HG03354 (cell line): Measurements from ENCODE around the gene MOB3B.
"Not testable (repeated sequence)": the region's sequence is repeated elsewhere in the genome, so short reads cannot be mapped to it uniquely, and the experiment has no call there.

Experiments used
- ATAC-seq: cut with Tn5 transposase; IDR thresholded peaks from one replicate; pipeline ENCODE4 v1.9.1; 2021; ENCODE audit warnings: mild to moderate bottlenecking; ENCODE audit not compliant: unreplicated experiment, poor library complexity, severe bottlenecking

MOB3B gene

DNA sequence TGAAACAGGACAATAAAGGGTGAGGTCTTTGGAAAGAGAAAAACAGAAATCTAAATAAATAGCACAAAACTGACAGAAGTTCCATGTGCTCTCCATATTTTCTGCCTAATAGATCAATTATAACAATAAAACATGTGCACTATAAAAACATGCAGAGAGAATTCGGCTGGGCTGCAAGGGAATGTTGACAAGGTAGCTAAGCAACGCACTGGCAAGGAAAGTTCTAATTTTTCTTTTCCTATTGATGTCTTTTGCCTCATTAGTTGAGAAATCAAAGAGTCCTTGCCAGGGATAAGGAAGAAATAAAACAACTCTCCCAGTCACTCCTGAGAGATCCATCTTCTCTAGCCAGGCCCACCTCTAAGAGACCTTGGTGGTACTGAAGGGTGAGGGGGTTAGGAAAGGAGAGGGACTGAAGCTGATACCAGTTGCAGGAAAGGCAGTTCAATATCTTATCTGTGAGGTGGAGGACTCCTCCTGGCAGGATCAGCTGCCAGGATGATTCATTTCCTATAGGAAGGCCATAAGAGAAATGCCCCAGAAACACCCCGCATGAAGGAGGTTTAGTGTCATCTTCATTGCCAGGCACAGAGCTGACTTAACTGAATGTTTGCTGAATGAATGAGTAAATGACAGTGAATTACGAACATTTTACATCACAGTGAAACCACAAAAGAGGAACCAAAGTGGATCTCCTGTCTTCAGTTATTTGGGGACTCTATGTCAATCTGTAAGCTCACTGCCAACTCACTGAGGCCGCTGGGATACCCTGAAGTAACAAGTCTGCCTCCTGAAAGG lies 69.2 kb downstream of the MOB3B start:
- ATAC-seq, result peak; percentile 91

DNA sequence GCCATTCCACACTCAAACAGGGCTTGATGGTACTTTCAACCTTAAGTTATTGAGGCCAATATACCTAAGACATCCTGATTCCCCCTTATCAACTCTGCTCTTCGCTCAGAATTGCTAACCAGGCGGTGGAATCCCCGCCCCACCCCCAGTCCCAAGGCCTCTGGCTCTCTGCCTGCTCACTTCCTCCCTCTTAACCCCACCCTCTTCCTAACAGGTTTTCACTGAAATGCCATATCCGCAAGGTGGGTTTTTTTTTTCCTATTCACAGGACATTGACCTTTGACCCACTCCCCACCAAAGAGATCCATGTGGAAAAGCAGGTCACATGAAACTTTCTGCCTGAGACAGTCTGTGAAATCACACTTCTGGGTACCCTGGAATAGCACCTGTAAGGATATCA lies 72.2 kb downstream of the MOB3B start:
- no peak for ATAC-seq

DNA sequence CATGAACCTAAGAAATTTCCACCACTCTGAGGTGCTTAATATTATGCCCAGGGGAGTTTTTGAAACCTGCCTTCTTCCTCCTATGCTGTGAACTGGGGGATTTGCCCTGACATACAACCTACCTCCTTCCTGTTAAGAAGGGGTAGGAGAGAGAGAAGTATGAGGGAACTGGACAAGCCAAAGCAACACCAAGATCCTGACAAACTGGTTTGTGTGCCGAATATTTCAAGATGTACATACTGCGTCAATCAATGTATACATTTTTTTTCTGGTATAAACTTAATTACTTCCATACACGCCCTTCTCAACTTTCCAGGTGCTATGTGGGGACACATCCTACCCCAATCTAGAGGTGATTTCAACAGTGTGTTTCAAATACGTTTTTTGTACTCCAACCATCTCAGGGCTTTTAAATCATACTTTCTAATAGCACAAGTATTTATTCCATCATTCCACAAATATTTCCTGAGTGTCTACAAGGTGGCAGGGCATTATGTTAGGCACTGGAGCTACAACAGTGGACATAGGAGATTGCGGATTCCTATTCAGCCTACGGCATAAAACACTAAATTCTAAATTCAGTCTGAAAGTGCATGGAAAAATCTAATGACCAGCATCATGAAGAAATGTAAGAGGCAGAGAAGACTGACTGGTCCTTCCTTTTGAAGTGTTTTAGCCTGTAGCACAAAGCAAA lies 75.6 kb downstream of the MOB3B start:
- no peak for ATAC-seq

DNA sequence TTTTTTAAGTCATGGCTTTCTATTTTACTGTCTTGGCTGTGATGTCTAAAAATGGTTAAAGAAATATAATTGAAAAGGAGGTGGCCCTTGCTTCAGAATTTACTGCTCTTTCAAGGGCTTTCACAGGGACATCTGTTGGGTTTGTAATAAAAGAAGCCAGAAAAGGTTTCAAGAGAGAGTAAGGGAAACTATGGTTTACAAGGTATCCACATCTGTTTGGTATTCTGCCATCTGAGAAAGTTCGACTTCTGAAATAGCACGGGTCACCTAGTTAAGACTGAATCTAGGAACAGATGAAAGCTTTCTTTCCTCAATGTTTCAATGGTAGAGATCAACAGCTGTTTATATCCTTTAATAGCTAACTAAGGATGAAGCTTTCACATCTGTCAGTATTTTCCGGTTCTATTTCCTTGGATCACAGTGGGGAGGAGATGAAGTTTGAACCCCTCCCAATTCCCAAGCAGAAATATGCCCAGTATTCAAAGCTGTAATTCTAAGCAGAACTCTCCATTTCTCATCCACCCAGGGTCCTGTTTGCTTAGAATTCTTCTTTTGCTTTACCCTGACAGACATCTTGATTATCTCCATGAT lies 78.3 kb downstream of the MOB3B start:
- no peak for ATAC-seq

DNA sequence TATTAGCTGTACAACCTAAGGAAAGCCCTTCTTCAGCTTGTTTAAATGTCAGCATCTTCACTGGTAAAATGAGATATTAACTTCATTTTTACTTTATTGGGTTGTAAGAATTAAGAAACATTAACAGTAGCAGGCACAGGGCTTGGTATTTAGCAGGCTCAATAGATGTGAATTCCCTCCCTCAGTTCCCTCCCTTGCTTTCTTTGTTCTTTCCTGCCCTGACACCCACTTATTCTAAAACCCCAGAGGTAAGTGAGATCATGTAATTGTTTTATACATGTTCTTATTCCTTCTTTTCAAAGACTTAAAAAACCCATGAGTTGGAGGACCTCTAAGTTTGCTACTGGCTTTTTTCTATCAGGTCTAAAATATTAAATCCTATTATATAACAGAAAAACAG lies 78.9 kb downstream of the MOB3B start:
- no peak for ATAC-seq

DNA sequence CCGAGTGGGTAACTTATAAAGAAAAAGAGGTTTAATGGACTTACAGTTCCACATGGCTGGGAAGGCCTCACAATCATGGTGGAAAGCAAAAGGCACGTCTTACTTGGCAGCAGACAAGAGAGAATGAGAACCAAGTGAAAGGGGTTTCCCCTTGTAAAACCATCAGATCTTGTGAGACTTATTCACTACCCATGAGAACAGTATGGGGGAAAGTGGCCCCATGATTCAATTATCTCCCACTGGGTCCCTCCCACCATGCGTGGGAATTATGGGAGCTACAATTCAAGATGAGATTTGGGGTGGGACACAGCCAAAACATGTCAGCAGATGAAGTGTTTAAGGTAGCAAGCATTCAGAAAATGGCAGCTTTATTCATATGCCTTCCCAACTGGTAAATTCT lies 81.3 kb downstream of the MOB3B start:
- not testable (repeated sequence) for ATAC-seq

DNA sequence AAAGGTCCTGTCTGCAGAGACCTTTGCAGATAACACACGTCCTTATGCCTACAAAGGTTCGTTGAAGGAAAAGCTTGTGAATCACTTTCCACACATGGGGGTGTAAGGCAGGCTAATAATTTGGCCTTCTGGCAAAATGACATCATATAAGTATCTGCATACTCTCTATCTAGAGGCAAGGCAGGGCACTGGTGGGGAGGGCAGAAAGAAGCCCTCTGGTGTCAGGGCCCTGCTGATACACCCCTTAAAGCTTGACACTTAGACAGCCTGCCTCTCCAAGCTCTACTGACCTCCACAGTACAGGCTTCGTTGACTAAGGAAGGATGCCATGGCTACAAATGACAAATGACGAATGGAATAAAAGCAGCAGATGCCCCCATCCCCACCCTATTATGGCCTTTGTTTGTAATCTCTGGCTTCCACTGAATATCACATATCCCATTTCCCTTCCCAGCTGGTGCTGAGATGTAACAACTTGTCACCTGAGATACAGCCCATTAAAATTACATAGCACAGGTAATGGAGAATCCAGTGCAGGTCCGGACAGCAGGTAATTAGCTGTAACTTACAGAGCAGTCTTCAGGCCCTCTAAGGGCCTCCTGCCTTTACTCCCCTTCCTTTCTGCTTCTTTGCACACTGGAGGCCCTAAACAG lies 82.5 kb downstream of the MOB3B start:
- no peak for ATAC-seq

DNA sequence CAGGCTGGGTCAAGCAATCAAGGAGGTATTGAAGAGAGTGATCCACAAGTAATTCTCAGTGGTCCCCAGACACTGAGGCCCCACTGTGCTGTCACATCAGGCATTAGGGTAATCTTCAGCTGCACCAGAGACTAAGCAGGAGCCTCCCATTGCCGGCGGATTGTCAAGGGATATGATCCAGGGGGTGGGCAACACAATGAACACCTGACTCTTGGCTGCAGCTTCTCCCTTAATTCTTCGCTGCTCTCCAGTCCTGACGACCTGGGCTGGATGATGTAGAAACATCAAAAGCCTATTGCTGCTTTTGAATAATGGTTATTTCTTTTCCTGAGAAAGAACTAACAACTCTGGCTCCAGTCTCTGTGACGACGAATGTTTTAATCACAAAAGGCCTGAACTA lies 83.9 kb downstream of the MOB3B start:
- no peak for ATAC-seq

DNA sequence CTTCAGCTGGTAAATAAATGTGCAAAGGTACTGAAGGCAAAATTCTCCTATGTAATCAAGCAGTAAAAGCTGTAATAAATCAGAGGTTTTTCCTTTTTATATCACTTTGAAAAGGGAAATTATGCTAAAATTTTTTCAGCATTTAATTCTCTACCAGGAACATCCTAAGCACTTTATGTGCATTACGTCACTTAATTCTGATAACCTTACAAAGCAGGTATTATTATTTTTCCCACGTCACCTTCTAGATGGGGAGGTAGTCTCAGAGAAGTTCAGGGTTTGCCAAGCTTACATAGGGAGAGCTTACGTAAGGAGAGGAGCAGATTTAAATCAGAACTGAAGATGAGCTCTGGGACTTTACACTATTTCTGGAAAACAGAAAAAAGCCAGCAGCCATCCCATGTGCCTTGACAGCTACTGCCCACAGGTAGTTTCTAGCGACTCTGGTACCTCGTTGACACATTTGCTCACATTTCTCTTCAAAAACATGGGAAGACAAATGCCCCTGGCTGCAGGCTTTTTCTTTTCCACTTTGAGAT lies 84.5 kb downstream of the MOB3B start:
- no peak for ATAC-seq

DNA sequence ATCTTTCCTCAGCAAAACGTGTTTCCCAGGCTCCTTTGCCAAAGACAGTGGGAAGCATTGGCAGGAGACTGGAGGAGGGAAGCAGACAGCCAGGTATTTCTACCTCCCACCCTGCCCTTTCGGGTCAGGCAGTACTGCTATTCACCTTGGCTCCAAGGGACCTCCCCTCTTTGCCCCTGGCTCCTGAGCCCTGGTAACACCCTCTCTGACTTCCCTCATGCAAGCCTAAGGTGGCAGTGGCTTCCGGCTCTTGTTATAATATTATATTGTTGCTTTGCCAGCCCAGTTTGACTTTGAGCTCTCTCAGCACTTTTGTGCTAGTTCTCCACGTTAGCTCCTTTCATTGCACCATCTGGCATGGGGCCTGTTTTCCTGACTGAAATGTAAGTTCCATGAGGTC lies 87.2 kb downstream of the MOB3B start:
- no peak for ATAC-seq

DNA sequence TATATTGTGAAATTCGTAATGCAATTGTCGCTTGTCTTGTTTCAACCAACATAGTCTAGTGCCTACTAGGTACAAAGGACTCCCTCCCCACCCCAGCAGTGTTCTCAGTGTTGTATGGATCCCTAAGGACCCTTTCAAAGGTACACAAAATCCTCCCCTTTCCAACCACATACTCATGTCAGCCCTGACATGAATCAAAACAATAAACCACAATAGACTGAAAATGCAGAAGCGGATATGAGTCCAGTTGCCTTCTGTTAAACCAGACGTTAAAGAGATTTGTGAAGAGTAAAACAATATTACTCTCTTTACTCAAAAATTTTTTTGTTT lies 87.9 kb downstream of the MOB3B start:
- peak; percentile 99 for ATAC-seq

DNA sequence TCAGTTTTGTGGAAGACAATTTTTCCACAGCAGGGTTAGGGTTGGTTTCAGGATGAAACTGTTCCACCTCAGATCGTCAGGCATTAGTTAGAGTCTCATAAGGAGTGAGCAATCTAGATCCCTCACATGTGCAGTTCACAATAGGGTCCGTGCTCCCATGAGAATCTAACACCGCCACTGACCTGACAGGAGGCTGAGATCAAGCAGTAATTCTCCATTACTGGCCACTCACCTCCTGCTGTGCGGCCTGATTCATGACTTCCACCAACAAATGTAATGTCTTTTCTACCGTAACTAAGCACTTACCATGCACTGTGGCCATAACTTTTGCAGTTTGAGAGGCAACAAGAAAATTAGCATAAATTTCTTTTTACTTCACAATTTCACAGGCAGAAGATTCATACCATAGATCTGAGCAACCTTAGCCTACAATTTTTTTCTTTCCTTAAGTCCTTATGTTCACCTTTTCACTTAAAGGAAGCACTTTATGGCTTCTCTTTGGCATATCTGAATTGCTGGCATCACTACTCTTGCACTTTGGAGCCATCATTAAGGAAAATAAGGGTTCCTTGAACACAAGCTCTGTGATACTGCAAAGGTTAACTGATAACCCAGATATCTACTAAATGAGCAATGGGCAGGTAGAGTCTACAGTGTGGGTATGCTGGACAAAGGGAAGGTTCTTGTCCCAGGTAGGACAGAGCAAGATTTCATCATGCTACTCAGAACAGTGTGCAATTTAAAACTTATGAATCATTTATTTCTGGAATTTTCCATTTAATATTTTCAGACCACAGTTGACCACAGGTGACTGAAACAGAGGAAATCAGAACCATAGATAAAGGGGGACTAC lies 88.5 kb downstream of the MOB3B start:
- no peak for ATAC-seq

DNA sequence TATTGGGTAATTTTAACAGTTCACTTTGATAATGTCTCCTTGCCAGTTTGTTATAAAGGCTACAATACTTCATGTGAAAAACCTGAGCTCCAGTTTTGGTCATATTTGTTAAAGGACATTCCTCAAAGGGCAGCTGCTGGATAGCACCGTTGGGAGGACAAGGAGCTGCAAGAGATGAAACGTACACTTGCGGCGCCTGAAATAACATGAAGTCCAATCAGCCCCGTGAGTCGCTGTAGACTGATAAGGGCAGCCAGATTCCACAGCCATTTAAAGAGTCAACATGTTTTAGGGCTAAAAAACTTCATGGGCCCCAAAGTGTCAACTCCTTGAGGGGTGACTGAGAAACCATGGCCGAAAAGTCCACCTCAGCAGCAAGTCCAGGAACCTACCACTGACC lies 91.1 kb downstream of the MOB3B start:
- ATAC-seq, result no peak

DNA sequence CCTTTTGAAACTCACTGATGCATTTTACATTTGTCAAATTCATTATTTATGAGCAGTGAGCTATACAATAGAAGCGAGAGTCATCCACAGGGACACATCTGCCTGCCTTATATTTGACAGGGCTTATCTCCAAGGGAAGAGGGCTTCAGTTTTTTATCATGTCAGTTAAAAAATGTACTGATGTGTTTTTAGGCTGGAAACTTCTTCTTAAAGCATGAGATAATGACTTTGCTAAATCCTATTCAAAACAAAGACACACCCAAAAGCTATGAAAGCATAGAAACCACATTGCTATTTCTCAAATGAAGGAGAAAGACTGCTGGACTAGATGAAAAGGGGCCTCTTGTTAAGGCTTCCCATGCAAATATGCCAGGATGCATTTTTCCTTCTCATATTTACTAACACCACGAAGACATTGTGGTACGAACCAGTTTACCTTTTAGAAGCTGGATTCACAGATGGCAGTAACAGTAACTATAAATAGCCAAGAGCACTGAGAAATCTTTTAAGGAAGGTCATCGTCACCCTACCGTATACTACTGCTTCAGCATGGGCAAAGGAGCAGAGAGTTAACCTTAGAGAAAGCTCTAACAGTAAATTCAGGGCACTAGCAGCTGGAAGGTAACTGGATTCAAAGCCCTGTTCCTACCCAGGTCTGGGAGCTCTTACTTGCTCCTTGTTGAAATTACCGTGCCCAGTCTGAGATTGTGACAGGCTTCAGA lies 91.8 kb downstream of the MOB3B start:
- ATAC-seq, result no peak

DNA sequence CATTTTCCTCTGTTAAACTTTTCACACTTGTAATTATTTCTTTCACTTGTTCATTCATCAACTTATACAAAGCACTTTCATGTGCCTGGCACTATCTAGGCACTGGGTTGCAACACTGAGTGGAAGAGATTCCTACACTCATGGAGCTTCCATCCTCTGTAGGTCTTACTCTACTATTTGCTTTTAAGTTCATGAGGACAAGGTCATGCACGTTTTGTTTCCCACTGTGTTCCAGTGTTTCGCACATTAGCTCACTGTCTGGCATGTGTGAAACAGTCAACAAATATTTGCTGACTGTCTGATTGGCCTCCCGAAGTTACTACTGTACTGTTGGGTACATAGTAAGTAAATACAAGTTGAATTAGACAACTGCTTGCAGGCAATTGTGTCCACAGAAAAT lies 93.4 kb downstream of the MOB3B start:
- no peak for ATAC-seq

DNA sequence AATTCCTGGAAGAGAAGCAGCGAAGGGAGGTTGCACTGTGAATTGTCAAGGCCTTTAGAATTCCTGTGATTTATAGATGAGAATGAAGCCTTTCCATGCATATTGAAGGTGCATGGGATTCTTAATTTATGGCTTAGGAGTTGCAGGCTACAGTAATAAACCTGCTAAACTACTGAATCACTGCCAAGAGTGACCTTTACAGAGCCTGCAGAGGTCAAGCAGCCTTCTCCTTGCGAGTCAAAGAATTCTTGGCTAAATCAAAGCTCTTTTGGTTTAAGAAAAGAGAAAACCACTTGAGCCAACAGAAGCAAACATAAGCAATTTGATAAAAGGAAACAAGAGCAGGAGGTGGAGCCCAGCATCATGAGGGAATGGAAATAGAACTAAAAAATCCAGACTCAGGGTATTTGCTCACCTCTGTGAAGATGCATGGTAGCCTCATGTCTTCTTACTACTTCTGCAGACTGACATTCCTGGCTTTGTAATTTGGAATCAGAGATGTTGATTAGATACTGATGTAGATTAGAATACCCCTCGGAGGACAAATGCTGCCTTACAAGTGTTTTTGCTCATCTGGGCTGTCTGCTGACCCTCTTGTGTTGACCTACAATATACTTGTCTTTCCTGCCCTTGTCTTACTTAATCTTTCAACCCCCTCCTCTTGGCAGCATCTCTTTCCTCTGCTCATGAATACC lies 95.8 kb downstream of the MOB3B start:
- no peak for ATAC-seq

DNA sequence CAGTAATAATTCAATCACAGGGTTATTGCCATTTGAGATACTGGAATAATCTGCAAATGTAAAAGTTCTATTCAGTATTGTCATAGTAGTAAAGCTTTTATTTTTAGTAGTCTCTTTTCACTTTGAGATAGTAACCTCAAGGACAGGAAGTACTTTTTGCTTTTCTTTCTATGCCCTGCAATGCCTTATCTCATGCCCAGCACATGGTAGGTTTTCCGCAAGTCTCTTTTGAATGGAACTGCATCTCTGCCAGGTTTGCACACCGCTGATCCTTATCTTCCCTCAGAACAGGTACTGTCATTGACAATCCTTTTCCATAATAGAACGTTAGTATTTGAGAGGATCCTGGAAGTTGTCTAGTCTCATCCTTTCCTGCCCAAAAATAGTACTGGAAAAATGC lies 97.3 kb downstream of the MOB3B start:
- ATAC-seq, result no peak

DNA sequence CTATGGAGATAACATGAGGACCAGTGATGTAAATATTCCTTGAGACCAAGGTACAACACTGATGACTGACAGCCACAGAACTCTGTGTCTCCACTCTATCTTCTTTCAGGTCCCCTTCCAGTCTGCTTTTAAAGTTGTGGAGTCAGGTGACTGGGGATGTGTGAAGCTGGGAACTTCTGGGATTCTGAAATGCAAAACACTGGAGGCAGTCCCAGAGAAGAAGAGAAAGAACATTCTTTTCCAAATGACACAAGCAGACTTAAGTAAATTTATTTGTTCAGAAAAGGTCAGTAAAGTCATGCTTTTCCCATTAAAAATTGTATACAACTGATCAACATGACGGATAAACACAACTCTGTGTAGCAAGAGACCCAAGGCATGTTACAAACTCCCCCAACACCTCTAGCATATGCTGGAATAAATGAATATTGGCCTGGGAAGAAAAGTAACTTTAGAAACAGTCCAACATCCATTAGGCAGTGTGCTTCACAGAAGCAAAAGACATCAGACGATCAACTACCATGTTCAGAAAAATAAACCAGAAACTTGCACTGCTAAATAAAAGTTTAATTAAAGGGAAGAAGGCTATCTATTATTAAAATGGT lies 98.0 kb downstream of the MOB3B start:
- no peak for ATAC-seq
